ENCODE data around the gene KRT2.

KRT2 gene

GRCh38 chr12:52615912-52616311 lies 36.1 kb downstream of the KRT2 start:
- DNase-seq (ENCODE audit: low read depth in 2 of 2) = no peak

GRCh38 chr12:52615208-52615868 lies 36.7 kb downstream of the KRT2 start:
- DNase-seq (ENCODE audit: low read depth in 2 of 2) = no peak

GRCh38 chr12:52614381-52615207 lies 37.4 kb downstream of the KRT2 start:
- no peak for DNase-seq (ENCODE audit: low read depth in 2 of 2)

GRCh38 chr12:52613384-52614030 lies 38.5 kb downstream of the KRT2 start:
- DNase-seq (ENCODE audit: low read depth in 2 of 2) = no peak

- no peak for DNase-seq (ENCODE audit: low read depth in 2 of 2)
Measured at GRCh38 chr12:52612431-52613383, 39.3 kb downstream of the KRT2 start.

GRCh38 chr12:52611080-52611468 lies 40.9 kb downstream of the KRT2 start:
- no peak for DNase-seq (ENCODE audit: low read depth in 2 of 2)

- no peak for DNase-seq (ENCODE audit: low read depth in 2 of 2)
Measured at GRCh38 chr12:52608826-52609630, 43.0 kb downstream of the KRT2 start.

GRCh38 chr12:52608161-52608560 lies 43.9 kb downstream of the KRT2 start:
- DNase-seq (ENCODE audit: low read depth in 2 of 2) = no peak

- DNase-seq (ENCODE audit: low read depth in 2 of 2) = no peak
Measured at GRCh38 chr12:52607314-52607713, 44.7 kb downstream of the KRT2 start.

GRCh38 chr12:52606581-52607218 lies 45.3 kb downstream of the KRT2 start:
- no peak for DNase-seq (ENCODE audit: low read depth in 2 of 2)

- no peak for DNase-seq (ENCODE audit: low read depth in 2 of 2)
Measured at GRCh38 chr12:52606096-52606495, 45.9 kb downstream of the KRT2 start.

GRCh38 chr12:52605542-52605941 lies 46.5 kb downstream of the KRT2 start:
- DNase-seq (ENCODE audit: low read depth in 2 of 2) = no peak

- DNase-seq (ENCODE audit: low read depth in 2 of 2) = no peak
Measured at GRCh38 chr12:52604859-52605258, 47.2 kb downstream of the KRT2 start.

- DNase-seq (ENCODE audit: low read depth in 2 of 2) = no peak
Measured at GRCh38 chr12:52603314-52603713, 48.7 kb downstream of the KRT2 start.

GRCh38 chr12:52602552-52602951 lies 49.5 kb downstream of the KRT2 start:
- no peak for DNase-seq (ENCODE audit: low read depth in 2 of 2)

GRCh38 chr12:52601671-52602070 lies 50.3 kb downstream of the KRT2 start:
- no peak for DNase-seq (ENCODE audit: low read depth in 2 of 2)

- no peak for DNase-seq (ENCODE audit: low read depth in 2 of 2)
Measured at GRCh38 chr12:52600941-52601481, 51.0 kb downstream of the KRT2 start, which contains the start of gene KRT72. Gene KRT72 (minus strand): TSS chr12:52601463. CDS start chr12:52601452, 11 bp downstream.

- no peak for DNase-seq (ENCODE audit: low read depth in 2 of 2)
Measured at GRCh38 chr12:52600475-52600874, 51.5 kb downstream of the KRT2 start.

- DNase-seq (ENCODE audit: low read depth in 2 of 2) = no peak
Measured at GRCh38 chr12:52600071-52600470, 51.9 kb downstream of the KRT2 start.

GRCh38 chr12:52598966-52599365 lies 53.0 kb downstream of the KRT2 start:
- no peak for DNase-seq (ENCODE audit: low read depth in 2 of 2)
